HG02623 (cell line): Measurements from ENCODE around the gene IDS.
"Not testable (repeated sequence)": the region's sequence is repeated elsewhere in the genome, so short reads cannot be mapped to it uniquely, and the experiment has no call there.

Source experiments
- ATAC-seq: cut with Tn5 transposase; IDR thresholded peaks from one replicate; pipeline ENCODE4 v1.9.1; 2021; ENCODE audit warnings: moderate library complexity; ENCODE audit not compliant: unreplicated experiment

IDS gene

GRCh38 chrX:149527705-149528104 lies 22.6 kb upstream of the IDS start:
- no peak for ATAC-seq

DNA sequence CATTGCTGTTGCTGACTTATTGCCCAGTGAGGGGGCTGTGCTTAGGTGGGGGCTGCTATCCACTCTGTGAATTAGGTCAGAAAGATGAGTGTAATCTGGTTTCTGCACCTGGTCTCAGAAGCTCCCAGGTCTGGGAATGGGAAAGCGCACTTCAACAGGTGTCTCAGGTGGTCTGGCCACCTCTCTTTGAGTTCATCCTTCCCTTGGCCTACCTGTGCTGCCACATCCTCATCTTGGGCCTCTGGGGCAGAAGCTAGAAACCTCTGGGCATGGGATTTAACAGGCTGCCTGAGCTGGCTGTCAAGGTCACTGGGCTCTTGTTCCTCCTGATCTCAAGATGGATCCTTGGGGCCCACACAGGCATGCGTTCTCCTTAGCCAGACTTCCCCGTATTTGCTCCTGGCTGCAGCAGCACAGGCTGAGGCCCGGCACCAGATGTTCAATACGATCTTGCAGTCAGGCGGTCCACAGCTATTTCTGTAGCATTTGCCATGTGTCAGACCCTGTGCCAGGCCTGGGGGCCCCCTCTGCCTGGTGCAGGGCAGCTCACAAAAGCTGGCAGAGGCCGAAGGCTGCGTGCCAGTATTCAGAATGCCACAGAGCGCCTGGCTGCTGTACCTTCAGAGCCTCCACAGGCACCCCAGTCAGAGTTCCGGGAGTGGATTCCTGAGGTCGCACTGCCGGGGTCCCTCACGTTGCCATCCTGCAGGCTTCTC lies 21.4 kb upstream of the IDS start:
- ATAC-seq = not testable (repeated sequence)

- peak; percentile 44 for ATAC-seq
These were observed 20.8 kb upstream of the IDS start for GRCh38 chrX:149525903-149526302.

DNA sequence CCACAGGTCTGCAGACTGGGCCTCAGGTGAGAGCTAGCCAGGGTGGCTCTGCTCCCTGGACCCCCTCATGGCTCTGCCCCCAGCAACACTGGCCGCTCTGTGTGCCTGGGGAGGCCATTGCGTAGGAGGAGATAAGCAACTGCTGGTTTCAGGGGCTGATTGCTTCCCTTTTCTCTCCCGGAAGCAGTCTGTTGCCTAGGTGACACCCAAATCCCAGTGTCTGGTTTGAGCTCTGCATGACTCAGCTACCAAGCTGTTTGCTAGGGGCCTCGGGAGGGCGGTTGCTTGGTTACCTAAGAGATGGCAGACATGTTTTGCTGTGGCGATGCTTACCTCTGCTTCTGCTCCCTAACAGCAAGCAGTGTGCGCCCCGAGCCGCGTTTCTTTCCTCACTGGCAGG lies 20.3 kb upstream of the IDS start:
- ATAC-seq = peak; percentile 96

DNA sequence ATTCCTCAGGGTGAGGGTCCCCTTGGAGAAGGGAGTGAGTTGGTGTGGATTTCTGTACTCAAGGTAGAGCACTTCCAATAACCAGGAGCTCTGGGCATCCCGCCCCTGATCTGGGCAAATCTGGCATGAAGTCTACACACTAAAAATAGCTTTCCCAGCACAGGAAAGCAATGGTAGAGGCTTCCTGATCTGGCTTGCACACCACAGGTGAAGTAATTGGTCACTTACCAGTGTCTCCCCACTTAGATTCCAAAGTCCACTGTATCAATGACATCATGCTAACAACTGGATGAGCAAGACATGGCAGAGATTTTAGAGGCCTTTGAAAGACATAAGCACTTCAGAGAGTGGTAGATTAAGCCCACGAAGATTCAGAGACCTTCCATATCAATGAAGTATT lies 17.8 kb upstream of the IDS start:
- ATAC-seq = no peak

- no peak for ATAC-seq
These were observed 16.3 kb upstream of the IDS start for GRCh38 chrX:149521438-149521837.

DNA sequence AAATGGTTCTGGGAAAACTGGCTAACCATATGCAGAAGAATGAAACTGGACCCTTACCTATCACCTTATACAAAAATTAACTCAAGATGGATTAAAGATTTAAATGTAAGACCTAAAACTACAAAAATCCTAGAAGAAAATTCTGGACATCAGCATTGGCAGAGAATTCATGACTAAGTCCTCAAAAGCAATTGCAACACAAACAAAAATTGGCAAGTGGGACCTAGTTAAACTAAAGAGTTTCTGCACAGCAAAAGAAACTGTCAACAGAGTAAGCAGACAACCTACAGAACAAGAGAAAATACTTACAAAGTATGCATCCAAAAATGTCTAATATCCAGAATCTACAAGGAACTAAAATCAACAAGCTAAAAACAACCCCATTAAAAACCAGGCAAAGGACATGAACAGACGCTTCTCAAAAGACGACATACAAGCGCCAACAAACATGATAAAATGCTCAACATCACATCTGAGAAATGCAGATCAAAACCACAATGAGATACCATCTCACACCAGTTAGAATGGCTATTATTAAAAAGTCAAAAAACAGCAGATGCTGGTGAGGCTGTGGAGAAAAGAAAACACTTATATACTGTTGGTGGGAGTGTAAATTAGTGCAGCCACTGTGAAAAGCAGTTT lies 15.7 kb upstream of the IDS start:
- not testable (repeated sequence) for ATAC-seq

DNA sequence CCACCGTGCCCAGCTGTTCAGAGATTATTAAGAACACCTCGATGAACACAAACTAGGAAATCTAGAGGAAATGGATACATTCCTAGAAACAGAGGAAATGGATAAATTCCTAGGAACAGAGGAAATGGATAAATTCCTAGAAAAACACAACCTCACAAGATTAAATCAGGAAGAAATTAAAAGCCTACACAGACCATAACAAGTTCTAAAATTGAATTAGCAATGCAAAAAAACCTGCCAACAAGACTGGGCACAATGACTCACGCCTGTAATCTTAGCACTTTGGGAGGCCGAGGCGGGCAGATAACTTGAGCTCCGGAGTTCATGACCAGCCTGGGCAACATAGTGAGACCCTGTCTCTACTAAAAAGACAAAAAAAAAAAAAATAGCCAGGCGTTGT lies 13.1 kb upstream of the IDS start:
- ATAC-seq = no peak

DNA sequence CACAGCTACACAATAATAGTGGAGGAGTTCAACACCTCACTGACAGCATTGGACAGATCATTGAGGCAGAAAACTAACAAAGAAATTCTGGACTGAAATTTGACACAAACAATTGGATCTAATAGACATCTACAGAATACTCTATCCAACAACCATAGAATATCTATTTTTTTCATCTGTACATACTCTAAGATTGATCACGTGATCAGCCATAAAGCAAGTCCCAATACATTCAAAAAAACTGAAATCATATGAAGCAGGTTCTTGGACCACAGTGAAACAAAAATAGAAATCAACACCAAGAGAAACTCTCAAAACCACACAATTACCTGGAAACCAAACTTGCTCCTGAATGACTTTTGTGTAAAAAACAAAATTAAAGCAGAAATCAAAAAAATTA lies 12.2 kb upstream of the IDS start:
- ATAC-seq = no peak

DNA sequence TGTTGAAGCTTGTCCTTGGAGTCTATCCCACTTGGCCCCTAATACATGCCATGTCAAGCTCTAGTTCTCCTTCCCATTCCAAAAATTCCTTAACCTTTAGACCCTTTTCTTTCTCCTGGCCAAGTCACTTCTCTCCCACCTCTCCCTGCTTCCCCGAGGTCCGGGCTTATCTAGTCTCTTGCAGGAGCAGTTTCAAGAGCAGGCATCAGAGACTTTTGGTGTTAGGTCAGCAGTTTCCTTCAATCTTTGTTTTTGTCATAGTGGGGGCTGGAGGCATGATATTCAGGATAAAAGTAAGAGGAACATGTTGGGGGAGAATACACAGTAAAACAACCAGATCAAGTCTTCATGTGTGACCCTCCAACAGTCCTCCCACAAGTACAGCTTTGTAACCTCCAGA lies 11.5 kb upstream of the IDS start:
- ATAC-seq = no peak

DNA sequence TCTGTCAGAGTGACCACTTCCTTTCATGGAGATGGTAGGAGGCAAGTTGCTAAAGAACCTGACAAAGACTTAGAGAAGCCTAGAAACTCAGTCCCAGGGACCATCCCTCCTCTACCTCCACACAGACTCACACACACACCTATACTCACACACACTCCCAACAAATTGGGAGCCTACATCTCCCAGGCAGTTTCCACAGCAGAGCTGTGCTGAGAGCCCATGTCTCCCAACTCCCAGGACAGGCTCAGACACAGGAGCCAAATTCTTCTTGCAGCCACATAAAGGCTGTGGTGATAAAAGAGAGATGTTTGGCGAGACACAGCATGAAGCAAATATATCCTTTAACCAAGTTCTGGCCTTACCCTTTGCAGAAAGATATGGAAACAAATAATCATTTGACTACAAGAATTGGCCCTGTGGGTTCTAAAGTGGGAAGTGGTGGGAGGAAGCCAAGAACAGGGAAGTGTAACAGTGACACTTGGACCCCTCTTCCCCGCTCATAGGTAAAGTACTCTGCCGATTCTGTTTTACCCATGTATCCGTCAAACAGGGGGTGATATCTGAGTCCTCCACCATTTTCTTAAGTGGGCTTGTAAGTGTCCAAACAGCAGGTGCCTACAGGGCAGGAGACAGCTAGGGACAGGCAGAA lies 11.0 kb upstream of the IDS start:
- ATAC-seq = no peak

- no peak for ATAC-seq
These were observed 8.8 kb upstream of the IDS start for GRCh38 chrX:149513825-149514428.

GRCh38 chrX:149512225-149512885 lies 7.2 kb upstream of the IDS start:
- ATAC-seq = peak; percentile 71

DNA sequence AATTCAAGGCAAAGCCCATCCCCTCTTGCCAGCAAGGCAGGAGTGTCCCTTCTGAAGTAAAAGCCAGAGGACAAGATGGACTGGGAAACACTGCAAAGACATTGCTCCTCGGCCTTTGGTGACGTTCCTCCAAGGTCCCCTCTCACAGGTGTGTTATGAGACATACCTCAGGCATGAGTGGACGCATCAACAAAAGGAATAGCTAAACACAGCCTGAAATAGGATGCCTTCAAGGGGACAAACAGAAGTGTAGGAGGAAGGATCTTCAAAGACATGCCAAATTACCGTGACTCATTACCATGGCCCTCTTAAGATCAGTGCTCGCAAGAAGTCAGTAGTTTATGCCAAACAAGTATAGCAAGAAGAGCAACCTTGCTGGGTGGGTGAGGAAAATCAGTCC lies 6.0 kb upstream of the IDS start:
- ATAC-seq = no peak

DNA sequence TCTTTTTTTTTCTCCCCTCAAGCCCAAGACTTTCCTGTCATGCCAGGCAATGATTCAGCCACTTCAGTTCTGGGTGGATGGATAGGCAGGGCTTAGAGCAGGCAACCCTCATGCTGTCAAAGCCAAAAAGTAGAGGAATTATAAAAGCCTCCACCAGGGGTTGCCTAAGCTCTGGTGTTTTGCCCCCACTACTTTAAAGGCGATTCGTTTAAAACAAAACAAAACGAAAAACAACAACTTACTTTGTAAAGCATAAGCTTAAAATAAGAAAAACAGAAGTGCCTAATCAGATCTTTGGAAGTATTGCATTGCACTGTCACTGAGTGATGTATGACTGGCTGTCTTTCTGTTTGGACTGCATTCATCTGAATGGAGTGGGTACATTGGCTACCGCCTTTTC lies 5.3 kb upstream of the IDS start:
- no peak for ATAC-seq

GRCh38 chrX:149508467-149508866 lies 3.4 kb upstream of the IDS start:
- ATAC-seq = no peak

- ATAC-seq = no peak
These were observed 1.2 kb upstream of the IDS start for GRCh38 chrX:149506349-149506748.

DNA sequence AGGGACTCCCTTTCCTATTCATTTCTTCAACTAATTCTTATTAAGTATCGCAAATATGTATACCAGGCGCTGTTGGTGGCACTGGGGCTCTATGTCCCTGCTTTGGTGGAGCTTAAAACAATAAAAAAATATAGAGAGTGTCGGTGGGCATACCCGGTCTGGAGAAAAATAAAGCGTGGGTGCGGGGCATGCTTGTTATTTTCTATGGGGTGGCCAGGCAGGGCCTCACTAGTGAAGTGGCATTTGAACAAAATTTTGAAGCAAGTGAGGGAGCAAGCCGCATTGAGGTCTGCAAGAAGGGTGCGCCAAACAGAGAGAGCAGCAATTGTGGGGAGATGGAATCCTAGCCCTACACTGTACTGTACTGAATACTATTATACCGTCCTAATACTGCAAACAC lies 565 bp upstream of the IDS start:
- ATAC-seq = no peak

GRCh38 chrX:149504226-149504914 lies 736 bp downstream of the IDS start:
- peak; percentile 33 for ATAC-seq

GRCh38 chrX:149503446-149503845 lies 1.7 kb downstream of the IDS start:
- peak; percentile 62 for ATAC-seq

- not testable (repeated sequence) for ATAC-seq
These were observed 2.2 kb downstream of the IDS start for GRCh38 chrX:149502923-149503322.
